Activated T-cell treated with anti-CD3 and anti-CD28 coated beads, Interleukin-2, amount 50 U/mL, for 1 hour (primary cell): Measurements from ENCODE around the gene FIGNL2.
"Not testable (repeated sequence)": the region's sequence is repeated elsewhere in the genome, so short reads cannot be mapped to it uniquely, and the experiment has no call there.

ENCODE experiments used
- DNase-seq: peaks from one replicate; pipeline ENCODE4 v3.0.0-alpha.2; 2020

The FIGNL2 gene, protein sequence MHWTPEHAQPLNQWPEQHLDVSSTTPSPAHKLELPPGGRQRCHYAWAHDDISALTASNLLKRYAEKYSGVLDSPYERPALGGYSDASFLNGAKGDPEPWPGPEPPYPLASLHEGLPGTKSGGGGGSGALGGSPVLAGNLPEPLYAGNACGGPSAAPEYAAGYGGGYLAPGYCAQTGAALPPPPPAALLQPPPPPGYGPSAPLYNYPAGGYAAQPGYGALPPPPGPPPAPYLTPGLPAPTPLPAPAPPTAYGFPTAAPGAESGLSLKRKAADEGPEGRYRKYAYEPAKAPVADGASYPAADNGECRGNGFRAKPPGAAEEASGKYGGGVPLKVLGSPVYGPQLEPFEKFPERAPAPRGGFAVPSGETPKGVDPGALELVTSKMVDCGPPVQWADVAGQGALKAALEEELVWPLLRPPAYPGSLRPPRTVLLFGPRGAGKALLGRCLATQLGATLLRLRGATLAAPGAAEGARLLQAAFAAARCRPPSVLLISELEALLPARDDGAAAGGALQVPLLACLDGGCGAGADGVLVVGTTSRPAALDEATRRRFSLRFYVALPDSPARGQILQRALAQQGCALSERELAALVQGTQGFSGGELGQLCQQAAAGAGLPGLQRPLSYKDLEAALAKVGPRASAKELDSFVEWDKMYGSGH

DNA sequence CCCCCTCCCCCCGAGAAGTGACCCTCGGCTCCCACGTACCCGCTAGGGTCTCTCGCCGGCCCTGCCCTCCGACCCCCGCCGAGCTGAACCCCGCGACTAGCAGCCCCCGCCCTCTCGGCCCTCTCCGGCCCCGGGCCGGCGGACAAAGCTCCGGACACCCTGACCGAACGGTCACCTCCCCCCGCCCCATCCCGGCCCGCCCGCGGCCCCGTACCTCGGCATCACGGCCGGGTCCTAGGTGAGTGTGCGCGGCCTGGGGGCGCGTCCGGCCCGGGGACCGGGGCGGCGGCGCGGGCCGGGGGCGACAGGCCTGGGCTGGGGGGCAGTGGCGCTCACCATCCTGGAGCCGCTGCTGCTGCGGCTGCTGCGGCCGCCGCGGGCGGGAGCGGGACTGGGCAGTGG lies at the start of gene FIGNL2:
FIGNL2 (minus strand) TSS at position 393 of the 402 bp plus-strand sequence. CDS start 26,305 bp downstream, outside the sequence.
- DNase-seq: no peak

DNA sequence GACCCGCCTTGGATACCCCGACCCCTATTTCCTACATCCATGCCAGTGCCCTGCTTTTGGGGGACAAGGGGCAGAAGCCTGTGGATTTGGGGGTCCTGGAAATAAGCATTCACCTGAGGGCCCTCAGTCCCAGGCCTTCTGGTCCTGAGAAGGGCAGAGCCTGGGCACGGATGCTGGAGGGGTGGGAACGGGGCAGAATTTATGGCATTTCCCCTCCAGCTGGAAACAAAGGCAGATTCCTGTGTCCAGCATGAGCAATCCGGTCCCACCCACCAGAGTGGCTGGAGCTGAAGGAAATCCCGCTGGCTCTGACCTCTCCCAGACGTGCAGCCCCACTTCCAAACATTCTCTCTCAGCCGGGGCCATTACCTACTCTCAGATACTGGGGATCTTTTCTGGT lies 48.7 kb upstream of the FIGNL2 start:
- DNase-seq: no peak

DNA sequence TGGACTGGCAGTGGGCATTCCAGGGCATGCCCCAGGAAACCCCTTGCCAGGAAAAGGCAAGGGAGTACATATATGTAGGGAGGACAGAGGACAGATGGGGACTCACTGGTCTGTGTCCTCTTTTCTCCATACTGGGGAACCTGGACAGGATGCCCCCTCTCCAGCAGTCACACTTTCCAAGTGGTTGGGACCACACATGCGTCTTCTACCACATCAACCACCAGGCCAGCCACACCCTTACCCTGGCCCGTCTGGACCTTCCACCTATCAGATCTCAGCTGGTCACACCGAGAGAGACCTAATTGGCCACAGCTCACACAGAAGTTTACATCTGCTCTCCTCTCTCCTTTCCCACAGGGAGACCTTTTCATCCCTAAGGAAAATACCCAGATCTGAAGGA lies 47.7 kb upstream of the FIGNL2 start:
- DNase-seq: no peak

DNA sequence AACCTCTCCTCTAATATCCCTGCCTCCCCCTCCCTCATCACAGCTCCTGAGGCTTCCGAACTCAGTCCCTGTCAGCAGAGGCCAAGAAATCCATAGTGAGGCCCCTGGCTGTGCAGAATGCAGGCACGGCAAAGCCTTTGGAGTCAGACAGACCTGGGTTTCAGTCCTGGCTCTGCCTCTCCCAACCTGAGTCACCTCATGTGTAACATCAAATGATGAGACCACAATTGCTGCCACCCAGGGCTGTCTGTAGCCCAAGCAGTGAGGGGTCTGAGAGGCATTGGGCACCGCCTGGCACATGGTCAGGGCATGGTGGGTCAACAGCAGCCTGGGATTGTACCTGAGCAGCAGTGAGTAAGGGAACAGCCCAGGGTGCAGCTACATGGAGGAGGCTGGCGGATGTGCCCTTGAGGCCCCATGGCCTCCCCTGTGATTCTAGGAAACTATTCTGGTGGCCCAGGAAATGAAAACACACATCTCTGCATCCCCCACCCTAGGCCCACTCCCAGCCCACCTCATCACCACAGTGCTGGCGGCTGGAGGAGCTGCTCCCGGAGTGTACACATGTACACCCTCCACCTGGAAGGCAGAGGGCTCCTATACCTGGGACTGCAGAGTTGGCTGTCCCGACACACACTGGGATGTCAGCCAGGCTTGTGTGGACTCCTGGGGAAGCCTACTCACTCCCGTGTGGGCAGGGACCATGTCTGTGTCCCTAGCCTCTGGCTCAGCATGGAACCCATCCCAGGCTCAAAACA lies 47.0 kb upstream of the FIGNL2 start:
- DNase-seq: no peak

DNA sequence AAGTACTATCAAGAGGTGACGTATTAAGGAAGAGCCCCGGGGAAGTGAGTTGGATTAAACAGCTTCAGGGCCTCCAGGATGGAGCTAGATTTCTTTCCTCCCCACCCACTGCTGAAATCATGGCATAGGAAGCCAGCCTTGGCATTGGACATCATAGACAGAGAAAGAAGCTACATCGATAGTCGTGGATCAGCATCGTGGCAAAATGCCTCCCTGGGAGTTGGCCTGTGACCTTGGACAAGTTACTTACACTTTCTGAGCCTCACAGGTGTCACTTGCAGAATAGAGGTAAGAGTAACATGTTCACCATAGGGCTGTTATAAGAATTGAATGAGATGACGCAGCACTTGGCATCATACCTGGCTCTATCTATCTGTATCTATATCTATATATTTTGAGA lies 45.3 kb upstream of the FIGNL2 start:
- DNase-seq: no peak

DNA sequence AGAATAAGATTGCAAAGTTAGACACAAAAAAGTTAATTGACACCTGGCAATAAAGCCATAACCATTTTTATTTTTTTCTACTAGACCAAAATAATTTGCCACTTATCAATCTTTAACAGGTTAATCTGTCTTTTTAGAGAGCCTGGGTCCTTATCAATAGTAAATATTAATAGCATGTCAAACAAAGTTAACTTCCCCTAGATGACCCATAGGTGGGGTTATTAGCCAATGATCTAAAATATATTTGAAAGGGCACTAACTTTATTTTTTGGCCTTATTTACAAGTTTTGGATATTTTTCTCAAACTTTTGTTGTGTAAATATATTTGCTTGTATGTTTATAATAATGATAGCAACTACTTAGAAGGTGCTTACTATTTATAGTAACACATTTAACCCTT lies 43.3 kb upstream of the FIGNL2 start:
- no peak for DNase-seq

DNA sequence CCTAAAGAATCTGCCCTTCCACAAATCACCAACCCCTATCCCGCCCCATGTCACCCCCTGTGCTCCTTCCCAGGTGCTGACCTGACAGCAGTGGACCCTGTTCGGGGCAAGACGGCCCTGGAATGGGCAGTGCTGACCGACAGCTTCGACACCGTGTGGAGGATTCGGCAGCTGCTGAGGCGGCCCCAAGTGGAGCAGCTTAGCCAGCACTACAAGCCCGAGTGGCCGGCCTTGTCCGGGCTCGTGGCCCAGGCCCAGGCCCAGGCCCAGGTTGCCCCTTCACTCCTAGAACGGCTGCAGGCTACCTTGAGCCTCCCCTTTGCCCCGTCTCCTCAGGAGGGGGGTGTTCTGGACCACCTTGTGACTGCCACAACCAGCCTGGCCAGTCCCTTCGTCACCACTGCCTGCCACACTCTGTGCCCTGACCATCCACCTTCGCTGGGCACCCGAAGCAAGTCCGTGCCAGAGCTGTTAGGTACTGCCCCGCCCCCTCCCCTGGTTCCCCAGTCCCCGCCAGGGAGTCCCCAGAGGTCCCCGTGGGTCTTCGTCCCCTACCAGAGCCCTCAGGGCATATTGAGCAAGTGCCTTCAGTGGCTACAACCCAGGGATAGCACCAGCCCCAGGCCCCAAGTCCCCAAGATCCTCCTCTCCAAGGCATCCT lies 42.1 kb upstream of the FIGNL2 start:
- DNase-seq: no peak

DNA sequence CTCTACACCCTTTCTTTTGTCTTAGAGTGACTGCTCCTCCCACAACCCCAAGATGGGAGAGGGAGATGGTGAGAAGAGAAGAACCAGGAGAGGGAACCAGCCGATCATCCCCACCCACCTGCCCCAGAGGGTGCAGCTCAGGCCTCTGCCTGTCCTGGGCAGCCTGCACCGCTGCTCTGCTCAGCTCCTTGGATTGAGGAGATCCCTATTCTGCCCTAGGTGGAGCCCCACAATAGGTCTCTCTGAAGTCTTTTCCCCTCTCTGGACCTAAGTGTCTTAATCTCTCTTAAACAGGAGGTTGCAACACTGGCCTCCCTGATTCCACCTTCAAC lies 41.6 kb upstream of the FIGNL2 start:
- no peak for DNase-seq

DNA sequence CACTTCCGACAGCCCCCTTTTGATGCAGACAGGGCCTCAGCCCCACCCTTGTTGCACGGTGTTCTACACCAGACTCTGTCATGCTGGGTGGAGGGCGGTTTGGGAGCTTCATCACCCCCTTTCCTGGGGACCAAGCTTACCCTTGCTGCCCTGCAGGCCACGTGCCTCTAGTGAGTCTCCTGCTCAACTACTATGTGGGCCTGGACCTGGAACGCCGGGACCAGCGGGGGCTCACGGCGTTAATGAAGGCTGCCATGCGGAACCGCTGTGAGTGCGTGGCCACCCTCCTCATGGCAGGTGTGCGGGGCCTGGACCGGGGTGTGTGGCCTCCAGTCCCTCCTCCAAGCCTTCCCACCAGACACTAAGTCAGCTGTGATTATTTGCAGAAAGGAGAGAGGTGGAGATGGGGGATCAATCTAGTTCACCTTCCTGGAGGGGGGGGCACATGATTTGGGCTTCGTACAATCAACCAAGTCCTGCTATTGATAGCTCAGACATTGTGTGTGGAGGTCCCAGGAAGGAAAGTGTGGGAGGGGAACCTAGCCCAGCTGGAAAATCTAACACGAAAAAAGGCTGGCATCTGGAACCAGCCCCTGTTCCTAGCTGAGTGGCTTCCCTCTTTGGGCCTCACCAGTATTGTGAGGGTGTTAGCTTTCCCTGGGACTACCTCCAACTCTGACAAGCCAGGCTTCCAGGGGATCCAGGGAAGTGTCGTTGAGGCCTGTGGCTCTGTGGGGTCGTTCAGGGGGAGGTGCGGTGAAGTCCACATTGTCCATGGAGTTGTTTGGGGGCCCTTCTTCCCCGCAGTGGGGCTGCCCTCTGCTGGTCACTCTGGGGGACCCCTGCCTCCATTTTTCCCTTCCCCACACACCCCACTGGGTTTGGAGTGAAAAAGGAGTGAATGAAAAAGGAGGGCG lies 41.0 kb upstream of the FIGNL2 start:
- DNase-seq: no peak

DNA sequence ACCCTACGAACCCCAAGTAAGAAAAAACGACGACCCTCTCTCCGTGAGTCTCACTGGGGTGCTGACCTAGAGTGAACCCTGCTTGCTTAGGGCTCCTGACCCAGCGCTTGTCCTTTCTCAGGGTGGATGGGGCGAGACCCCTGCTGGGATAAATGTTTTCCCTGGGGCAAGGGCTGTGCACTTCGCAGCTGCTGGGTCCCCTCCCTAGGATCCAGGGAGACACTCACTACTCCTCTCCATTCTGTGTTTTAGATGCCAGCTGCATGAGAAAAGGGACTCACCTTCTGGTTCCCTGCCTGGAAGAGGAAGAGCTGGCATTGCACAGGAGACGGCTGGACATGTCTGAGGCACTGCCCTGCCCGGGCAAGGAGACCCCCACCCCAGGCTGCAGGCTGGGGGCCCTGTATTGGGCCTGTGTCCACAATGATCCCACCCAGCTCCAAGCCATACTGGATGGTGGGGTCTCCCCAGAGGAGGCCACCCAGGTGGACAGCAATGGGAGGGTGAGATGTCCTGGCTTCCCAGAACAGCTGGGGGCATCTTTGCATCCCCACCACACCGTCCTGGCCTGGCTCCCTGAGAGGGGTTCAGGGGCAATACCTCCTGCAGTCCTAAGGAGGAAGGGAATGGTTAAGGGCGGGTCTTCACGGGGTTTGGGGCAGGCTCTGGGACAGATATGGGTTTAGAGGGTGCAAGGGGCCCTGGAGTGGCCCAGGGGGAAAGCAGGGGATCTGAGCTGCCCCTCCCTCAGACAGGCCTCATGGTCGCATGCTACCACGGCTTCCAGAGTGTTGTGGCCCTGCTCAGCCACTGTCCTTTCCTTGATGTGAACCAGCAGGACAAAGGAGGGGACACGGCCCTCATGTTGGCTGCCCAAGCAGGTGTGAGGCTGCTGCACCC lies 40.0 kb upstream of the FIGNL2 start:
- DNase-seq: no peak

DNA sequence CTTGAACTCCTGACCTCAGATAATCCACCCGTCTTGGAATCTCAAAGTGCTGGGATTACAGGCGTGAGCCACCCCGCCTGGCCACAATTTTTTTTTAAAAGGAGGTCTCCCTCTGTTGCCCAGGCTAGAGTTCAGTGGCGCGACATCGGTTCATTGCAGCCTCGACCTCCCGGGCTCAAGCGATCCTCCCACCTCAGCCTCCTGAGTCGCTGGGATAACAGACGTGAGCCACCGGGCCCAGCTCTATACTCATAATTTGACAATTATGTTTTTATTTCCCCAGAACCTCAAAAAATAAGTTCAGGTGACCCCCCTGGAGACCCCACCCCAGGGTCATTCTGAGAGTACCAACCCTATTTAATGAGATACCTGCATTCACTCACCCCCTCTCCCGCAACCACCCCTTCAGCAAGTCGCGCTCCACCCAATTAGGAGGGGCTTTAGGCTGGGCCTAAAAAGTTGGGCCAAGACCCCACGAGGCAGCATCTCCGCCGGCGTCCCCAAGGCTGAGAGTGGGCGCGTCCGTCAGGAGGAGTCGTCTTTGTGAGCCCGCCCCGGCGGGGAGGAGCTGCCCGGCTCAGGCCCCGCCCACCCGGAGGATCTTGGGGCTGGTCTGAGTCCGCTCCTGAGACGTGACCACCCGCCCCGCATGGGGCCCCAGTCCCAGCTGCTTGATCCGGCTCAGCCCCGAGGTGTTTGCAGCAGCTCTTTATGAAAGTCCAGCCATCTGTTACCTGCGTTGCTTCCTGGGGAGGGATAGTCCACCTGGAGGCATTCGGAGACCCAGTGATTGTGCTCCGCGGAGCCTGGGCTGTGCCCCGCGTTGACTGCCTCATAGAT lies 39.2 kb upstream of the FIGNL2 start, which contains the start of gene ANKRD33:
ANKRD33 (plus strand) TSS at position 628 of the 840 bp plus-strand sequence; CDS start at position 712, 84 bp downstream.
- DNase-seq: no peak

DNA sequence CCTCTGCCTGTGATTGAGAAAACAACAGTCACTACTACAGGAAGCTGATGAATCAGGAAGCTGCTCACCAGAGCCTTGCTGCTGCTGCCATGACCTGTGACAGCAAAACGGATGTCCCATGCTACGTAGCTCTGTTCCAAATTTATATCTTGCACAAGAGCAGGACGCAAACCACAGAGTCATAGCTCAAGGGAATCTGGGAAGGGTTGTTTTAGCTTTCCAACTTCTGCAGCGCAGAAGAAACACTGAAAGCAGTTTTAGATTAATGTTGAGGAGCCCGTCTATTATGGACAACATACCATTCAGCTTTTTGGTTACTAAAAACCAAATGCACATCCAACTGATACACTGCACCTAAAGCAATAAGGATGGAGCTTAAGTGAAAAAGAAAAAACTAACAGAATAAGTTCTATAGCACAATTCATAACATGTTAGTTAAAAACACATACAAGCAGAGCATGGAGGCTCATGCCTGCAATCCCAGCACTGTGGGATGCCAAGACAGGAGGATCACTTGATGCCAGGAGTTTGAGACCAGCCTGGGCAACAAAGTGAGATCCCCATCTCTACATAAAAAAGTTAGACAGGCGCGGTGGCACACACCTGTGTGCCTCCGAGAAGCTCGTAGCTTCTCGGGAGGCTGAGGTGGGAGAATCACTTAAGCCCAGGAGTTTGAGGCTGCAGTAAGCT lies 37.6 kb upstream of the FIGNL2 start:
- no peak for DNase-seq

DNA sequence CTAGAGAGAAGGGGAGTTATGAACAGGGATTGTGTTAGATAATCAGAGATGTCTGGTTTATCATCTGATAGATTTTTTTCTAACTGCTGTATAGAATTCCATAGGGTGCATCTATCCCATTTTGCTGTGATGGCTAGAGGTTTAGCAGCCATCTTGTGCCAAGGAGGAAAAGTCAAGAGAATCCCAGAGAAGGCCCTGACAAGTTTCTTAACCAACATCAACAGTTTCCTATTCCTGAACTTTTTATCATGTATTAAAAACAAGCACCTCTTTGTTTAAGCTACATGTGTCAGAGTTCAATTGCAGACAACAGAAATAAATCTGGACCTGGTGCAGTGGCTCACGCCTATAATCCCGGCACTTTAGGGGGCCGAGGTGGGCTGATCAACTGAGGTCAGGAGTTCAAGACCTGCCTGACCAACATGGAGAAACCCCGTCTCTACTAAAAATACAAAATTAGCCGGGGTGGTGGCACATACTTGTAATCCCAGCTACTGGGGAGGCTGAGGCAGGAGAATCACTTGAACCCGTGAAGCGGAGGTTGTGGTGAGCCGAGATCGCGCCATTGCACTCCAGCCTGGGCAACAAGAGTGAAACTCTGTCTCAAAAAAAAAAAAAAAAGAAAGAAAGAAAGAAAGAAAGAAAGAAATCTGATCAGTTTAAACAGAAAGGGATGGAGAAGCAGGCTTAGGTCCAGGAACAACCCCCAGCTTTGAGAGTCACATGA lies 36.9 kb upstream of the FIGNL2 start:
- DNase-seq: not testable (repeated sequence)

DNA sequence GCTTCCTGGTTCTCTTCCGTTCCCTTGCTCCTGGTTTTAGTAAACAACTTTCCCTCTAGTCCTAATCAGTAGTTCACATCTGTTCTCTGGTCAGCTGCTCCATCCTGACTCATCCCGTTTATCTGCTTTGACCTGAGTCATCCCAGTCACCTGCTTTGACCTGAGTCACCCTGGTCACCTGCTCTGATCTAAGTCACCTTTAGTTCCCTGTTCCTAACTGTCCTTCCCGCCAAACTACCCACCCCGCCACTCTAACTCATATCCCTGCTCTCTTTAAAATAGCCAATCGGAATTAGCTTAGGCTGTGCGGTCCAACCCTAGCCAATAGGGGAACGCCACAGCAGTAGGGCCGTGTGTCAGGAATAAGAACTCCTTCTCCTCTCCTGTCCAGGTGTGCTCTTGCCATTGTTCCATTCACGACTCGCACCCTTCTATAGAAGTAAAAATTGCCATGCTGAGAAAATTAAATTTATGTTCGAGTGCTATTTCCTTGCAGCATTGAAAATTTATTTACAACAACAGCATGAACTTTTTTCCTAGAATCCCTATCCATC lies 36.2 kb upstream of the FIGNL2 start:
- no peak for DNase-seq

DNA sequence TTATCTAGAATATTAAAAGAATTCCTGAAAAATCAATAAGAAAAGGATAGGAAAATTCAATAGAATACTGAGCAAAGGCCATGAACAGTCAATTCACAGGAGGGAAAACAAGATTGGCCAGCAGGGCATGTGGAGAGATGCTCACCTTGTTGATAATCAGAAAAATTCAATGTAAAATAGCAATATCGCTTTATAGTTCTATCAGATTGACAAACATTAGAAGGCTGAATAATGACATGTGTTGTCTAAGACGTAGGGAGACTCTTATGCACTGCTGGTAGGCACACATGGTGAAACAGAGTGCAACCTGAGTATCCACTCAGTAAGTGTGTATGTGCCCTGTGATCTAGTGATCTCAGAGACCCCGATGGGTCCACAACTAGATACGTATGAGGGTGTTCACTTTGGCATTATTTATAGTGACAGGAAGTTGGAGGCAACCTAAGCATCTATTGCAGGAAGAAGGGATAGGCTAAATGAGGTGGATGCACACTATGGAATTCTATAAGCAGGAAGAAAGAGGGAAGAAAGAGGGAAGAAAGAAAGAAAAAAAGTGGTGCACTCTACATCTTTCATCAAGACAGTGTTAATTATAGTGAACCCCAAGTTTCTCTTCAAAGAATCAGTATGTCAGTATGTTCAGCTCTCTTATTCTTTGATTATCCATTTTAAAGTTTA lies 35.6 kb upstream of the FIGNL2 start:
- DNase-seq: no peak

DNA sequence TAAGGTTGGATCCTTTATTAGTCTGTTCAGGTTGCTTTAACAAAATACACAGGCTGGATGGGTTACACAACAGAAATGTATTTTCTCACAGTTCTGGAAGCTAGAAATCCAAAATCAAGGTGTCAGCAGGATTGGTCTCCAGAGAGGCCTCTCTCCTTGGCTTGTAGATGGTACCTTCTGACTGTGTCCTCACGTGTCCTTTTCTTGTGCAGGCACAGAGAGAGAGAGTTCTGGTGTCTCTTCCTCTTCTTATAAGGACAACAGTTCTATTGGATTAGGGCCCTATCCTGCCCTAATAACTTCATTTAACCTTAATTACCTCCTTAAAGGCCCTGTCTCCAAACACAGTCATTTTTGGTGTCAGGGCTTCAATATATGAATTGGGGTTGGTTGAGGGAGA lies 34.8 kb upstream of the FIGNL2 start:
- no peak for DNase-seq

DNA sequence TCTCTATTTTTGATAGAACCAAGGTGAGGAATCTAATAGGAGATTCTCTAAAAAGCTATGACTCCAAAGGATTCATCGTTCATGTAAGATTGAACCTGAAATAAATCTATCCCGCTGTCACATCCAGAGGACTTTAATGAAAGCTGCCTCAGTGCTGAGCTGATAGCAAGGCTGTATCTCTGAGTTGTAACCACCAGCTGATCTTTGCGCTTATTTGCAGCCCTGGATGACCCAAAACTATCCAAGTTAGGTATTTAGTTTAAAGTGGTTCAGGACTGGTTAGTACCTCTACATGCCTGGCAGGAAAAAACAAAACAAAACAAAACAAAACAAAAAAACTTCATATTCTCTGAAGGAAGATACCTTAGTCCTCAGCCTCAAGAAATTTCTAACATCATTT lies 30.6 kb upstream of the FIGNL2 start:
- DNase-seq: no peak

DNA sequence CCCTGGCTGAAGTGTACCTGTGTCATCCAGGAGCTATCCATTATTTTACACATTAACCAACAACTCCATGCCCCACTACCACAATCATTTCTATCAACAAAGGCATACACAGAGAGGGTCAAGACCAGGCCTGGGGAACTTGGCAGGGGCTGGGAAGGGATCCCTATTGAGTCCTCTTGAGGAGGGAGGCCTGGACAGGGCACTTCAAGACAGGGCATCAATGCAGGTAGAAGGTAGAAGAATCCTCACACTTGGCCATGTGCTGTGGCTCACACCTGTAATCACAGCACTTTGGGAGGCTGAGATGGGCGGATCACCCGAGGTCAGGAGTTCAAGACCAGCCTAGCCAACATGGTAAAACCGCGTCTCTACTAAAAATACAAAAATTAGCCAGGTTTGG lies 26.0 kb upstream of the FIGNL2 start:
- no peak for DNase-seq
